CD14-positive monocyte (primary cell): Measurements from ENCODE around the gene PTBP2. TPM values are rescaled to one million over a fixed set of nuclear protein-coding genes. Genes with fewer than 3 reads are reported as not detected.

Experiments
- DNase-seq, 3 donors: peaks; one replicate each; pipeline ENCODE4 v3.0.0-alpha.2; 2011 to 2022
- H2AFZ ChIP-seq: 2 replicates; pipeline ENCODE4 v1.6.0; 2012; ENCODE audit warnings: mild to moderate bottlenecking, low read depth, low read length, inconsistent platforms; ENCODE audit not compliant: insufficient read depth, poor library complexity, severe bottlenecking
- H3K27ac ChIP-seq, 2 donors: 1 replicate in 1 of 2; 2 replicates in 1 of 2; pipeline ENCODE4 v1.5.1; 2012 to 2013; ENCODE audit warnings: low read length in 2 of 2, control low read depth in 1 of 2, inconsistent platforms in 1 of 2, low read depth in 1 of 2, mild to moderate bottlenecking in 1 of 2
- H3K27me3 ChIP-seq, 2 donors: one replicate each; pipeline versions ENCODE4 v1.6.0 to v1.6.1; 2011 to 2013; ENCODE audit warnings: low read length in 2 of 2; ENCODE audit not compliant: control insufficient read depth in 2 of 2, insufficient read depth in 2 of 2
- H3K36me3 ChIP-seq, 2 donors: replicated peaks in 1 of 2; 1 replicate in 1 of 2; 2 replicates in 1 of 2; pipeline versions ENCODE4 v1.5.1 to v1.6.1; 2012 to 2013; ENCODE audit warnings: low read length in 2 of 2, control low read depth in 1 of 2, inconsistent platforms in 1 of 2, mild to moderate bottlenecking in 1 of 2; ENCODE audit not compliant: insufficient read depth in 2 of 2, control insufficient read depth in 1 of 2
- H3K4me1 ChIP-seq, 2 donors: 1 replicate in 1 of 2; 2 replicates in 1 of 2; pipeline versions ENCODE4 v1.5.1 to v1.6.1; 2012 to 2013; ENCODE audit warnings: low read length in 2 of 2, control low read depth in 1 of 2, inconsistent platforms in 1 of 2, mild to moderate bottlenecking in 1 of 2, moderate library complexity in 1 of 2; ENCODE audit not compliant: insufficient read depth in 2 of 2, control insufficient read depth in 1 of 2
- H3K4me2 ChIP-seq: replicated peaks from 2 replicates; pipeline ENCODE3; 2012; ENCODE audit warnings: low read length, moderate library complexity, mild to moderate bottlenecking; ENCODE audit not compliant: poor library complexity, severe bottlenecking; ENCODE audit errors: extremely low read depth
- H3K4me3 ChIP-seq, 3 experiments: fragments of 200-600 bp in 1 of 3; sonication (generic) in 1 of 3; replicated peaks in 1 of 3; 1 replicate in 2 of 3; 2 replicates in 1 of 3; pipeline ENCODE4 v1.5.1; 2011 to 2013; ENCODE audit warnings: low read length in 3 of 3, mild to moderate bottlenecking in 3 of 3, control low read depth in 2 of 3, low read depth in 2 of 3, inconsistent platforms in 1 of 3, moderate library complexity in 1 of 3
- H3K79me2 ChIP-seq: 2 replicates; pipeline ENCODE4 v1.6.0; 2012; ENCODE audit warnings: mild to moderate bottlenecking, control low read depth, inconsistent platforms, low read length, moderate library complexity; ENCODE audit not compliant: insufficient read depth
- H3K9ac ChIP-seq: 2 replicates; pipeline ENCODE4 v1.6.0; 2017; ENCODE audit warnings: low read length, mild to moderate bottlenecking; ENCODE audit not compliant: insufficient read depth, poor library complexity, severe bottlenecking
- H3K9me3 ChIP-seq, 2 donors: replicated peaks in 1 of 2; 1 replicate in 1 of 2; 2 replicates in 1 of 2; pipeline versions ENCODE4 v1.5.1 to v1.6.1; 2012 to 2013; ENCODE audit warnings: low read length in 2 of 2, control low read depth in 1 of 2; ENCODE audit not compliant: control insufficient read depth in 1 of 2, insufficient read depth in 1 of 2
- H4K20me1 ChIP-seq: 2 replicates; pipeline ENCODE4 v1.6.0; 2012; ENCODE audit warnings: mild to moderate bottlenecking, low read length, control low read depth, moderate library complexity; ENCODE audit not compliant: insufficient read depth
- H3K27ac Mint-ChIP-seq, 7 donors: one replicate each; pipeline ENCODE4 v1.8.0; 2020; ENCODE audit warnings: mild to moderate bottlenecking in 7 of 7, mixed read lengths in 7 of 7, moderate library complexity in 6 of 7, inconsistent platforms in 2 of 7
- H3K27me3 Mint-ChIP-seq, 3 donors: one replicate each; pipeline ENCODE4 v1.8.0; 2021 to 2022; ENCODE audit warnings: low read depth in 3 of 3, mild to moderate bottlenecking in 3 of 3, mixed read lengths in 3 of 3, moderate library complexity in 3 of 3, inconsistent platforms in 1 of 3
- H3K36me3 Mint-ChIP-seq, 2 donors: one replicate each; pipeline ENCODE4 v1.8.0; 2020; ENCODE audit warnings: mixed read lengths in 2 of 2, inconsistent platforms in 1 of 2, mild to moderate bottlenecking in 1 of 2
- H3K4me1 Mint-ChIP-seq: one replicate; pipeline ENCODE4 v1.8.0; 2020; ENCODE audit warnings: mild to moderate bottlenecking, mixed read lengths
- H3K4me3 Mint-ChIP-seq, 2 donors: one replicate each; pipeline ENCODE4 v1.8.0; 2020; ENCODE audit warnings: mild to moderate bottlenecking in 2 of 2, mixed read lengths in 2 of 2, moderate library complexity in 1 of 2
- H3K9me3 Mint-ChIP-seq, 7 donors: one replicate each; pipeline ENCODE4 v1.8.0; 2020 to 2022; ENCODE audit warnings: mixed read lengths in 7 of 7, mild to moderate bottlenecking in 6 of 7, moderate library complexity in 6 of 7, inconsistent platforms in 2 of 7
- WGBS: methylation state at CpG from one replicate; pipeline ENCODE4 v1.1.5; 2013; ENCODE audit warnings: missing lambda C conversion rate; ENCODE audit not compliant: insufficient coverage; 5-methylcytosine and 5-hydroxymethylcytosine counted together
- intact Hi-C, 2 donors: fragments of 100-400 bp; cut with micrococcal nuclease; formaldehyde crosslinking; loops; one replicate each; pipeline versions ENCODE4 v1.15.0 to v1.15.1; 2023
- polyA plus RNA-seq, 3 donors: library from polyadenylated mRNA; depleted of rRNA in 1 of 3; unstranded in 2 of 3; stranded (reverse) in 1 of 3; fragments of 300-500 nt in 2 of 3; fragments of >200 nt in 1 of 3; fragmentation: Illumina TruSeq in 2 of 3; gene quantifications; 1 replicate in 2 of 3; 2 replicates in 1 of 3; pipeline ENCODE4 v1.2.3, GENCODE V29; 2012 to 2021
- TF ChIP-seq, protein P1 (sequence below): fragments of 200-600 bp; IDR thresholded peaks from one replicate; pipeline ENCODE4 v1.8.0; 2022; ENCODE audit warnings: antibody characterized with exemption, mild to moderate bottlenecking

Gene PTBP2
- polyA plus RNA-seq, 3 donors: 0.52 to 18.2 (median 1.2) TPM

DNA sequence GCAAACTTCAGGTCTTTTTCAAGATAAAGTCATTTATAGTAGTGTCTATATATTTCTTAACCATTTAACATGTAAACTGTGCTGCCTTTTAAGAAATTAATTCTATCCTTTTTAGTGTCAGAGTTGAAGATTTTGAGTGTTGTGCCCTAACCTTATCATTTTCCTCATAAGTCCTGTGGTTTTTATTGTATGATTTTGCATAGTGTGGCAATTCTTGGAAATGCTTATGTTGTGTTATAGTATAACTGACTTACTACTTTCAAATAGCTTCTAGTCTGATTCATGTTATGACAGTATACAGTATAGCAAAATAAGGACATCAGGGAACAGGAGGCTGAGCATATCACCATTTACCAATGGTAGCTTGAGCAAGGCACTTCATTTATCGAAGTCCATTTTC lies 99.1 kb downstream of the PTBP2 start:
- Mint-ChIP-seq H3K4me3 (no peak overlapping the region), H3K4me1 (no peaks in the 10 kb centered on the region), H3K27me3 (no peaks in the 10 kb centered on the region), H3K36me3 (peaks cover 20 to 33% of the 10 kb centered on the region in 2 donors), H3K27ac (no peak overlapping the region), H3K9me3 (no peaks in the 10 kb centered on the region)
- Histone ChIP-seq H3K27ac (no peak overlapping the region), H3K79me2 (no peaks in the 10 kb centered on the region), H3K9me3 (no peaks in the 10 kb centered on the region), H4K20me1 (no peaks in the 10 kb centered on the region), H3K4me3 (no peak overlapping the region), H3K36me3 (peaks cover 2 to 30% of the 10 kb centered on the region in 2 donors), H3K4me2 (no peak overlapping the region), H3K27me3 (no peaks in the 10 kb centered on the region), H3K4me1 (no peaks in the 10 kb centered on the region), H3K9ac (no peak overlapping the region), H2AFZ (no peak overlapping the region)
- no CpG with 5 or more reads among the region's 1 CpG for WGBS
- DNase-seq: no peak
- intact Hi-C loops: no loop called here
- TF ChIP-seq, protein P1, sequence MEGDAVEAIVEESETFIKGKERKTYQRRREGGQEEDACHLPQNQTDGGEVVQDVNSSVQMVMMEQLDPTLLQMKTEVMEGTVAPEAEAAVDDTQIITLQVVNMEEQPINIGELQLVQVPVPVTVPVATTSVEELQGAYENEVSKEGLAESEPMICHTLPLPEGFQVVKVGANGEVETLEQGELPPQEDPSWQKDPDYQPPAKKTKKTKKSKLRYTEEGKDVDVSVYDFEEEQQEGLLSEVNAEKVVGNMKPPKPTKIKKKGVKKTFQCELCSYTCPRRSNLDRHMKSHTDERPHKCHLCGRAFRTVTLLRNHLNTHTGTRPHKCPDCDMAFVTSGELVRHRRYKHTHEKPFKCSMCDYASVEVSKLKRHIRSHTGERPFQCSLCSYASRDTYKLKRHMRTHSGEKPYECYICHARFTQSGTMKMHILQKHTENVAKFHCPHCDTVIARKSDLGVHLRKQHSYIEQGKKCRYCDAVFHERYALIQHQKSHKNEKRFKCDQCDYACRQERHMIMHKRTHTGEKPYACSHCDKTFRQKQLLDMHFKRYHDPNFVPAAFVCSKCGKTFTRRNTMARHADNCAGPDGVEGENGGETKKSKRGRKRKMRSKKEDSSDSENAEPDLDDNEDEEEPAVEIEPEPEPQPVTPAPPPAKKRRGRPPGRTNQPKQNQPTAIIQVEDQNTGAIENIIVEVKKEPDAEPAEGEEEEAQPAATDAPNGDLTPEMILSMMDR: no peak

DNA sequence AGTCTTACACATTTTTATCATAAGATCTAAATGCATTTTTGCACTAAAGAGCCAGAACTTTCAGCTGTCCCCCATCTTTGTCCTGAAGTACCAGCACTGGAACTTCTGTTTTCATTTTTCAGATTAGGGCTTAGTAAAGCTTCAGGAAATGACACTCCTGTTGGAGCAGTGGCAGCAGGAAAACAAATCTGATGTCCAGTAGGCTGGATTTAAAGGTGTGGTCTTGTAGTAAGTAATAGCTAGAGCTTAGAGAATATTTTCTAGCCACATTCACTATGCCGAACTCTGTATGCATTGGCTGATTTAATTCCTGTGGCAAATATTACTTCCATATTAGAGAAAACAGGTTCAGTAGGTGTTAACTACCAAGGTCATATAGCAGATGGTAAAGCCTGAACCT lies 103.6 kb downstream of the PTBP2 start:
- Histone ChIP-seq H2AFZ (no peak overlapping the region), H3K27me3 (no peaks in the 10 kb centered on the region), H3K4me2 (no peak overlapping the region), H3K4me1 (no peaks in the 10 kb centered on the region), H3K79me2 (no peaks in the 10 kb centered on the region), H4K20me1 (no peaks in the 10 kb centered on the region), H3K27ac (no peak overlapping the region), H3K9ac (no peak overlapping the region), H3K36me3 (peaks cover 2 to 12% of the 10 kb centered on the region in 2 donors), H3K9me3 (no peaks in the 10 kb centered on the region), H3K4me3 (no peak overlapping the region)
- H3K36me3 Mint-ChIP-seq: peaks cover 17 to 24% of the 10 kb centered on the region in 2 donors
- no peak for DNase-seq
- H3K4me3 Mint-ChIP-seq: no peak overlapping the region
- WGBS: no CpG with 5 or more reads among the region's 1 CpG
- intact Hi-C loops: no loop called here
- no peaks in the 10 kb centered on the region for H3K4me1 Mint-ChIP-seq
- H3K9me3 Mint-ChIP-seq: no peaks in the 10 kb centered on the region
- H3K27me3 Mint-ChIP-seq: no peaks in the 10 kb centered on the region
- no peak overlapping the region for H3K27ac Mint-ChIP-seq
- TF ChIP-seq, protein P1: no peak
